ENCODE results near the gene SLC25A24.
"Not testable (repeated sequence)": the region's sequence is repeated elsewhere in the genome, so short reads cannot be mapped to it uniquely, and the experiment has no call there.

Gene SLC25A24

GRCh38 chr1:108199201-108199691, 897 bp downstream of the SLC25A24 start:
- peak overlapping the region; percentile 80 for H3K4me3 ChIP-seq (ENCODE audit: low read depth, low read length)

- H3K4me3 ChIP-seq (ENCODE audit: low read depth, low read length): no peak overlapping the region
Measured at GRCh38 chr1:108194051-108194450, 6.1 kb downstream of the SLC25A24 start.

DNA sequence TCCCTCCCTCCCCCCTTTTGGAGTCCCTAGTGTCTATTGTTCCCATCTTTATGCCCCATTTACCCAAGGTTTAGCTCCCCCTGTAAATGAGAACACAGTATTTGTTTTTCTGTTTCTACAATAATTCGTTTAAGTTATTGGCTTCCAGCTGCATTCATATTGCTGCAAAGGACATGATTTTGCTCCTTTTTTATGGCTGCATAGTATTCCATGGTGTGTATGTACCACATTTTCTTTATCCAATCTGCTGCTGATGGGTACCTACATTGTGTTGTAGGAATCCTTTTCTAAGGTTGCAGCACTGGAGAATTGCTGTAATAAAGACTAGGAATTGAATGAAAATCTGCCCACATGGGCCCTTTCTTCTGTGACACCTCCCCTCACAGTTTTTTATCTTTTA, 6.8 kb downstream of the SLC25A24 start:
- H3K4me3 ChIP-seq (ENCODE audit: low read depth, low read length): no peak overlapping the region

DNA sequence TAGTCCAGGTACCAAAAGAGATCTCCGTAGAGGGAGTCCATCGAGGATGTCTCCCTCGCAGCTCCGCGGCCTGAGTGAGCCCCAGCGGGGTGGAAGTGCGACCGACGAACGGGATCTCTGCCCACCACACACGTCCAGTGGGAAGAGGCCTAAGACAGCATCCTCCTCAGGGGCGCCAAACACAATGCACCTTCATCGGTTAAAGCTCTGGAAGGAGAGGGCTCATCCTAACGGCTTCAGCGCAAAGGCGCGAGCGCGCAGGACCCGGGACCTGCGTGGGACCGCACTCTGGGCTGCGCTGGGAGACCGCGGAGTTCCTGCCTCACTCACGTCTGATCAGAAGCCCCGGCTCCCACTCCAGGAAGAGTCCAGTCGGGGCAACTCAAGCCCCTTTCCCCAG, 7.6 kb downstream of the SLC25A24 start:
- H3K4me3 ChIP-seq (ENCODE audit: low read depth, low read length): no peak overlapping the region

DNA sequence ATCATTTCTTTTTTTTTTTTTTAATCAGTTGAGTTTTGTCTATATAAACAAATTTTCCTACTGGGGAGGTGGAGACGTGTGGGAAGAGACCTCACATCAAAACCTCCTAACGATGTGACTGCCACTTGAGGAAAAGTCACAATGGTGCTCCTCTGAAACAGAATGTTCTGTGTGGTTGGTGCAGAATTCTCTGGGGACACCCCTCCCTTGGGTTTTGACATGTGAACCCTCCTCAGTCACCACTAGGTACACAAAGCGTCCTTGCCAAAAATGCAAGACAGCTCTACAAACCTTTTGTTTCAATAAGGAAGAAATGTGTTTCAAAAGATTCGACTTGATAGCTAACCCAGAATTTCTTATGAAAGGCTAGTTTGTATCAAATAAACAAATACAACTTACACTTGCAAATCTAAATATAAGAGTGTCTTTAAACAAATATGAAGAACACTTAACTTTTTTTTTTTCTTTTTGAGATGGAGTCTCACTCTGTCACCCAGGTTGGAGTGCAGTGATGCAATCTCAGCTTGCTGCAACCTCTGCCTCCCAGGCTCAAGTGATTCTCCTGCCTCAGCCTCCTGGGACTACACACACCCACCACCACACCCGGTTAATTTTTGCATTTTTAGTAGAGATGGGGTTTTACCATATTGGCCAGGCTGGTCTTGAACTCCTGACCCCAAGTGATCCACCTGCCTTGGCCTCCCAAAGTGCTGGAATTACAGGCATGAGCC, 9.3 kb downstream of the SLC25A24 start:
- no peak overlapping the region for H3K4me3 ChIP-seq (ENCODE audit: low read depth, low read length)

DNA sequence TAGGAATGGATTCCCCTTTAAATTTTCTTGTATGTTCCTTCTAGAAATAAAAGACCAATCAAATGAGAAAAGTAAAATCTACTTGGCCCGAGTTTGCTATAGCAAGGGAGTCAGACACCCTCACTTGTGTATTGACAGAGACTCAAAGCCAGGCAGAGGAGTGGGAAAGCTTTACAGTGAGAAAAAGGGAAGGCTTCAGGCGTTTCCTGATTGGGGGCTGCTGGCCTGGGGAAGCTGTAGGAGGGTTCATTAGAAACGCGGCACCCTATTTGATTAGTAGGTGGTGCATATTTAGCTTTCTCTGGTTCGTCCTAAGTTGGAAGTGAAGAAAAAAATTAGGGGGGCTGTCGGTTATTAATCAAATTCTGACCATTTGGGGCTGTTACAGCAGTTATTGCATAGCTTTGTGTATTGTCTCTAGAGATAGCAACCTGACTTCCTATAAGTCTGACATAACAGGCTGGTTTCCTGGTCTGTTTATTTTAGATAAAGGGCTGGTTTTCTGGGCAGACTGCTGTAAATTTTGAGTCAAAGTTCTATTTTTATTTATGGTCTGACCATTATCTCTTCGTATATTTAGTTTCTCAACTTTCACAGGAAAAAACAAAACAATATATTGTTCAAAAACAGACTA, 10.0 kb downstream of the SLC25A24 start:
- no peak overlapping the region for H3K4me3 ChIP-seq (ENCODE audit: low read depth, low read length)

- no peak overlapping the region for H3K4me3 ChIP-seq (ENCODE audit: low read depth, low read length)
Measured at GRCh38 chr1:108188801-108189200, 11.3 kb downstream of the SLC25A24 start.

- no peak overlapping the region for H3K4me3 ChIP-seq (ENCODE audit: low read depth, low read length)
Measured at GRCh38 chr1:108182959-108183700, 17.0 kb downstream of the SLC25A24 start.

GRCh38 chr1:108179018-108179417, 21.1 kb downstream of the SLC25A24 start:
- H3K4me3 ChIP-seq (ENCODE audit: low read depth, low read length): no peak overlapping the region

DNA sequence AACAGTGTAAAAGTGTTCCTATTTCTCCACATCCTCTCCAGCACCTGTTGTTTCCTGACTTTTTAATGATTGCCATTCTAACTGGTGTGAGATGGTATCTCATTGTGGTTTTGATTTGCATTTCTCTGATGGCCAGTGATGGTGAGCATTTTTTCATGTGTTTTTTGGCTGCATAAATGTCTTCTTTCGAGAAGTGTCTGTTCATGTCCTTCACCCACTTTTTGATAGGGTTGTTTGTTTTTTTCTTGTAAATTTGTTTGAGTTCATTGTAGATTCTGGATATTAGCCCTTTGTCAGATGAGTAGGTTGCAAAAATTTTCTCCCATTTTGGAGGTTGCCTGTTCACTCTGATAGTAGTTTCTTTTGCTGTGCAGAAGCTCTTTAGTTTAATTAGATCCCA, 37.7 kb downstream of the SLC25A24 start:
- H3K4me3 ChIP-seq (ENCODE audit: low read depth, low read length): not testable (repeated sequence)

DNA sequence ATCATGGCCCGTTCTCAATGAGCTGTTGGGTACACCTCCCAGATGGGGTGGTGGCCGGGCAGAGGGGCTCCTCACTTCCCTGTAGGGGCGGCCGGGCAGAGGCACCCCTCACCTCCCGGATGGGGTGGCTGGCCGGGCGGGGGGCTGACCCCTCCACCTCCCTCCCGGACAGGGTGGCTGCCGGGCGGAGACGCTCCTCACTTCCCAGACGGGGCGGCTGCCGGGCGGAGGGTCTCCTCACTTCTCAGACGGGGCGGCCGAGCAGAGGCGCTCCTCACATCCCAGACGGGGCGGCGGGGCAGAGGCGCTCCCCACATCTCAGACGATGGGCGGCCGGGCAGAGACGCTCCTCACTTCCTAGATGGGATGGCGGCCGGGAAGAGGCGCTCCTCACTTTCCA, 40.2 kb downstream of the SLC25A24 start:
- not testable (repeated sequence) for H3K4me3 ChIP-seq (ENCODE audit: low read depth, low read length)

- no peak overlapping the region for H3K4me3 ChIP-seq (ENCODE audit: low read depth, low read length)
Measured at GRCh38 chr1:108158893-108159453, 41.2 kb downstream of the SLC25A24 start.

- H3K4me3 ChIP-seq (ENCODE audit: low read depth, low read length): no peak overlapping the region
Measured at GRCh38 chr1:108154314-108154713, 45.8 kb downstream of the SLC25A24 start.

DNA sequence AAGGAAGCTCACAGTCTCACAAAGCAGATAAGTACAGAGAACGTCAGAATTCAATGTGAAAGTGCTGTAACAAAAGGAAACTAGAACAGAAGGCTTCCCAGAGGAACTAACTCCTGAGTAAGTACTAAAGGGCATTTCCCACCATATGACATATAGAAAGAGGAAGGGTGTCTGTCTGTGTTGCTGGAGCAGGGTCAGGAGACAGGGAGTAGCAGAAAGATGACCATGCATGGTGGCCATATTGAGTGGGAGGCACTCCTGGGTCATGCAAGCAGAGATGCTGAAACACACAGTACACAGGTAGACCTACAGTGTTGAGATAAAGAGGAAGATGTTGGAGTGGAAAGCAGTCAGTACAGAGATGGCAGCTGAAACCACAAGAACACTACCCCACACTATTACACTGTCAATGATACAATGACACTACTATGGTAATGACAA, 47.3 kb downstream of the SLC25A24 start:
- no peak overlapping the region for H3K4me3 ChIP-seq (ENCODE audit: low read depth, low read length)

- no peak overlapping the region for H3K4me3 ChIP-seq (ENCODE audit: low read depth, low read length)
Measured at GRCh38 chr1:108151548-108151947, 48.6 kb downstream of the SLC25A24 start.

DNA sequence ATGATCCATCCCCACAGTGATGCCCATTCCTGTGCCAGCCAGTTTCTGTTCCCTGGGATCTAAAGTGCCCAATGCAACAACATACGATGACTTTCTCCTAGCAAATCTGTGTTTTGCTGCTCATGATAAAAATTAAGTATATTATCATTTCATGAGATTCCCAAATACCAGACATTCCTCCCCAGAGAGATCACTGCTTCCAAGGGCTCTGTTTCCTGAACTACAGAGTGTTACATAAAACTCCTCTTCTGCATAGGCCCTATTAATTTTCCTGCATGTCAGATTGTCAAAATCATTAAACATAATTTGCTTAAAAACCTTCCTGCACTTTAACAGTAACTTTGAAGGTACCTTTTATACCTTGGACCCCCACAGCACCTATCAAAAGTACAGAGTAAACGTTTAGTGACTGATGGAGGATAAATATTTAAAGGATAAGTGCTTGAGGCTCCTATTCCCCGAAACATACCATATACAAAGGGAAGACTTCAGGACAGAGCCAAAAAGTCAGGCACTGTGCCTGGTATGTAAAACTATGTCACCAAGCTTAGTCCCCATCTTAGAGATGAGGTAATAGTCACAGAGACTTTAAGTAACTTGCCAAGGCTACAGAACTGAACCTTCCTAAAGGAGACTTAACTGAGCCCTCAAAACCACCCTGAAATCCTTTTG, 50.2 kb downstream of the SLC25A24 start:
- no peak overlapping the region for H3K4me3 ChIP-seq (ENCODE audit: low read depth, low read length)

GRCh38 chr1:108144569-108144968, 55.6 kb downstream of the SLC25A24 start:
- H3K4me3 ChIP-seq (ENCODE audit: low read depth, low read length): not testable (repeated sequence)

DNA sequence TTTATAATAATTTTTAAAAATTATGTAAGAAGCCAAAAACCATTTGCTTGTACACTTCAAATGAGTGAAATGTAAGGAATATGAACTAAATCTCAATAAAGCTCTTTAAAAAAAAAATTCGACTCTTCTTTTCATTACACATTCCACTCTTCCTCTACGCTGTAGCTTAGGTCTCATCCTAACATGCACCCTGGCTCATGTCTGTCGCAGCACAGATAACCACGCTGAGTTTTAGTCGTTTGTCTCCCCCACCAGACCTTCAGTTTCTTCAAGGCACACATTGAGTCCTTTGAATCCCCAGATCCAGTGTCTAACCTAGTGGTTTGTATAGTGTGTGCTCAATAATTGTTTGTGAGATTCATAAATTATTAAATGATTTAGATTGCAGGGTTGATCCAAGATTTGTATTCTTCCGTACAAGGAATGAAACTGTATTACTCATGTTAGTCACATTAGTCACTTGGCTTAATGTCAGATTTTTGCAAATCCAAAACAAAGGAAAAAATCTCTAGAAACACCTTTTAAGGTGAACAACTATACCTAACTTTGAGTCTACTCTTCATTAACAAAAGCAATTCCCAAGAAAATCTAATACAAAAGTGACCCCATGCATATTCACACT, 57.3 kb downstream of the SLC25A24 start:
- no peak overlapping the region for H3K4me3 ChIP-seq (ENCODE audit: low read depth, low read length)

DNA sequence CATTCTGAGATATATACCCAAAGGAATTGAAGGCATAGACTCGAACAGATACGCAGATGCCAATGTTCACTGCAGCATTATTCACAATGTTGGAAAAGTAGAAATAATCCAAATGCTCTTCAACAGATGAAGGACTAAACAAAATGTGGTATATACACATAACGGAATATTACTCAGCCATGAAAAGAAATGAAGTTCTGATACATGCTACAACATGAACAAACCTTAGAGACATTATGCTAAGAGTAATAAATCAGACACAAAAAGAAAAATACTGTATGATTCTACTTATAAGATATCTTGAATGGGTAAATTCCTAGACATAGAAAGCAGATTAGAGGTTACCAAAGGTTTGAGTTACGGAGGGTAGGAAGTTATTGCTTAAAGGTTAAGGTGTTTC, 57.9 kb downstream of the SLC25A24 start:
- H3K4me3 ChIP-seq (ENCODE audit: low read depth, low read length): no peak overlapping the region

DNA sequence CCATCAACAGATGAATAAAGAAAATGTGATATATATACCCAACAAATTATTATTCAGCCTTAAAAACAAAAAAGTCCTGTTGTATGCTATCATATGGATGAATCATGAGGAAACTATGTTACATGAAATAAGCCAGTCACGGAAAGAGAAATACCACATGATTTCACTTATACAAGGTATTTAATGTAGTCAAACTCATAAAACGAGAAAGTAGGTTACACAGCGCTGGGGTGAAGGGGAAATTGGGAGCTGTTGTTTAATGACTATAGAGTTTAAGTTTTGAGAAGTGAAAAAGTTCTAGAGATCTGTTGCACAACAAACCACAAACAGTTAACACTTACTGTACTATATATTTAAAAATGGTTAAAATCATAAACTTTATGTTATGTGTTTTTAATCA, 58.5 kb downstream of the SLC25A24 start:
- no peak overlapping the region for H3K4me3 ChIP-seq (ENCODE audit: low read depth, low read length)

Measured in iPS-11a (cell line).